Activated CD8-positive, alpha-beta memory T cell treated with anti-CD3 and anti-CD28 coated beads, Interleukin-2, amount 50 U/mL, for 48 hours (primary cell): ENCODE results near the gene FABP6.
"Not testable (repeated sequence)": the region's sequence is repeated elsewhere in the genome, so short reads cannot be mapped to it uniquely, and the experiment has no call there.

Source experiments
- DNase-seq: peaks from one replicate; pipeline ENCODE4 v3.0.0-alpha.2; 2020

FABP6 gene, protein sequence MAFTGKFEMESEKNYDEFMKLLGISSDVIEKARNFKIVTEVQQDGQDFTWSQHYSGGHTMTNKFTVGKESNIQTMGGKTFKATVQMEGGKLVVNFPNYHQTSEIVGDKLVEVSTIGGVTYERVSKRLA

GRCh38 chr5:160229190-160229742, at the start of gene FABP6:
TSS of gene FABP6 (plus strand) at chr5:160229506. CDS start at chr5:160229558, 52 bp downstream.
- DNase-seq = no peak

GRCh38 chr5:160180931-160181330, 48.4 kb upstream of the FABP6 start:
- no peak for DNase-seq

- DNase-seq = no peak
Observed at GRCh38 chr5:160181965-160182622, 47.2 kb upstream of the FABP6 start.

DNA sequence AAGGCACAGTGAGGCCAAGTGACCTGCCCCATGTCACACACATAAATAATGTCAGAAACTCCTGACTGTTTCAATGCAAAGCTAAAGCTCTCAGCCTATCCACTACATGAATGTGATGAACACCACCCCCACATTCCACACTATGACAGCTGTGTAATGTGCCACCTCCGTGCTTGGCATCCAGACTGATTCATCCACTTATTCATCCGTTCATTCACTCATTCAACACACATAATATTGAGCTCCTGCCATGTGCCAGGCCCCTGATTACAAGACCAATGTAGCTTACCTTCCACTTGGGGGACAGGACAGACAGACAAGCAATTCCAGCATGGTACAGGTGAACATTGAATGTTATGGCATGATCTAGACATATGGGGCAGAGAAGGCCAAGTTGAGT, 46.2 kb upstream of the FABP6 start:
- no peak for DNase-seq

- DNase-seq = no peak
Observed at GRCh38 chr5:160185626-160186360, 43.5 kb upstream of the FABP6 start.

DNA sequence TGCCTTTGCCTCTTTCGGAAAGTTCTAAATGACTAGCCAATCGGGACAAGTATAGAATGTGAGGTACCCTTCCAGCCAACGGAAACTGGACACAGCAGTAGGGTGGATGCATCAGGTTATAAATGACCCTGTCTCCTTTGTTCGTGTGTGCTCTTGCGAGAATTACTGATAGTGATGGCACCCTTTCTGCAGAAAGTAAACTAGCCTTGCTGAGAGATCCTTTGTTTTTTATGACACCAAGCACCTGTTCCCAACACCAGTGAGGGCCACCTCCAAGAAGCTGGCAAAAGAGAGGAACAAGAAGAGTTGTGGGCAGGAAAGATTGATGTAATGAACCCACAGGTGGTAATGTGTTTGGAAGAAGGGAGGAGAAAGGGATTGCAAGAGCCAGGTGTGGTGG, 42.8 kb upstream of the FABP6 start:
- DNase-seq = no peak

DNA sequence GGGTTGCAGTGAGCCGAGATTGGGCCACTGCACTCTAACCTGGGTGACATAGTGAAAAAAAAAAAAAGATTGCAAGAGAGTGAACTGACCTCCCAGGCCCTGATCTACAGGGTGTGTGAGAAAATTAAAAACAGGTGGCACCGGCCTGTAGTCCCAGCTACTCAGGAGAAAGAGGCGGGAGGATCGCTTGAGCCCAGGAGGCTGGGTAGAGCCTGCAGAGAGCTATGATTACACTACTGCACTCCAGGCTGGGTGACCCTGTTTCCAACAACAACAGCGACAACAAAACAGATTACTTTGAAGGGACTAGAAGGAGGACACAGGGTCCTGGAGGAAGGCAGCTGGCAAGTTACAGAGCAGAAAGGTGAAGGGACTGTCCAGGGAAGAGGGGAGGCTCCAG, 42.2 kb upstream of the FABP6 start:
- no peak for DNase-seq

DNA sequence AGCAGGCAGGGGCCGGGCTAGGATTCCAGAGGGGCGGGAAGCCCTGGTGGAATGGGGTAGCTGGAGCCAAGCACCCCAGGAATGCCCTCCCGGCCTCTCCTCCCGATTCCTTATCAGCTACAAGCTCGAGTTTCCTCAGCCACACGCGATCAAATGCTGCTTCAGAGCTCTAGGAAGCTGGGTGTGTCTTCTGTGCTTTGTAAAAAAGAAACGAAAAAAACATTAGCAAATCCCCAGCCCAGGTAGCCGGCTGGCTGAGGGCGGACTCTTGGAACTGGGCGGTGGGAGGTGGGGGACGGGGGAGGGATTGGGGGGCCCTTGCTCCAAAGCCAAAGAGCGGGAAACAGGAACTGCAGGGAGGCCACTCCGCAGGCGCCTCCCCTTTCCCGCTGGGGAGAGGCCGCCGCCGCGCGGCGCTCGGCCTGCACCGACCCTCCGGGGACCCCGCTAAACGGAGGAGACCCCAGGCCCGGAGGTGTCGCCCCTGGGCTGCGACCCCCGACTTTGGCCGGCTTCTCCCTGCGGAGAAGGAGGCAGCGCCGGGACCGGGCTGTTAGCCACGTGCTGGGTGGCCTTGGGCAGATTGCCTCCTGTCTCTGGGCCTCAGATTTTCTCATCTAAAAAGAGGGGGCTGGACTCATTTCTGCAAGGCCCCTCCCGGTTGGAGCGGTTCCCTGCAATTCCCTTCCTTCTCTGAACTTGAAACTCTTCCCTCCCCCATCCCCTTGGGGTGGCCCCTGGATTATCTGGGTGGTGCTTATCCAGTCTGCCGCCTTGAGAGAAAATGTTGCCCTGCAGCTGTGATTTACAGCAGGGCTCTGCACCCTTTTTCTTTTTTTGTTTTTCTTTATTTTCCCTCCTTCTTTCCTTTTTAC, 40.9 kb upstream of the FABP6 start:
- DNase-seq = no peak

DNA sequence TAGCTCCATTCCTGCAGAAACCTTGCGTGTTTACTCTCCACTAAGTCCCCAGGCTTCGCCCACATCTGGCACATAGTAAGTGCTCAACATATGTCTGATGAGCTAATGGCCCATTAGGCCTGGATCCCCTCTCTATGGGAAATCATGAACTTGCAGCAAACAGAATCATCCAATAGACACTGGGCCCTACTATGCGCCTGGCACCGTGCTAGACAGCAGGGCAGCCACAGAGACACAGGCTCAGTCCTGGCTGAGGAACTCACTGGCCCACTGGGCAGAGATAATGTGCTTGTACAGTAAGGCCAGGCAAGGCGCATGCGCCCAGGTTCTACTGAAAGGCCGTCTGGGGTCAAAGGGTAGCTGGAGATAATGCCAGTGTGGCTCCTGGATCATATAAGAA, 36.9 kb upstream of the FABP6 start:
- no peak for DNase-seq

GRCh38 chr5:160193076-160193475, 36.2 kb upstream of the FABP6 start:
- not testable (repeated sequence) for DNase-seq

- DNase-seq = not testable (repeated sequence)
Observed at GRCh38 chr5:160193790-160194189, 35.5 kb upstream of the FABP6 start.

DNA sequence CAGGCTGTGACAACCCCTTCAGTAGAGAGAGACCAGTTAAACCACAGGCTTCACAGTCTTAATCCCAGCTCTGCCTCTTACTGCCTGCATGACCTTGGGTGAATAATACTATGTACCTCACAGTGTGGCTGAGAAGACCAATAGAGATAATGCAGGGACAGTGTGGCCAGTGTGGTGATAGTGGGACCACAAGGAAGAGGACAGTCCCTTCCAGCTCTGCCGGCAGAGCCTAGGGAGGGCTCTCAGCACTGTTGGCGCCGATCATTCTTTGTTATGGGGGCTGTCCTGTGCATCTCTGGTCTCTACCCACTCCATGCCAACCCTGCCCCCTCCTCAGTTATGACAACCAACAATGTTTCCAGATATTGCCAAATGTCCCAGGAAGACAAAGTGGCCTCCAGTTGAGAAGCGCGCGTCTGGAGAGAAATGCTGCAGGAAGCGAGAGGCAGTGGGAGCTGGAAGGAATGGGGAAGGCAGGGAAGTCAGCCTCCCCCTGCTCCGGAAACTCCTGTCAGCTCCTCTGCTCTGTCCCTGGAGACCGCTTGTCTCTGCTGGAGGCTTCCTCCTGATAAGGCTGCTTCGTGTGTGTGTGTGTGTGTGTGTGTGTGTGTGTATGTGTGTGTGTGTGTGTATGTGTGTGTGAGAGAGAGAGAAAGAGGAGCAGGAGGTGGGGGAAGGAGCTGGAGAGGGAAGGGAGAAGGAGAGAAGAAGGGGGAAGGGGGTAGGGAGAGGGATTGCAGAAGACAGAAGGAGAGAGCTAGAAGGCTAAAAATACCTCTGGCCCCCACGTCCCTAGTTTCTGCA, 31.8 kb upstream of the FABP6 start:
- DNase-seq = no peak

DNA sequence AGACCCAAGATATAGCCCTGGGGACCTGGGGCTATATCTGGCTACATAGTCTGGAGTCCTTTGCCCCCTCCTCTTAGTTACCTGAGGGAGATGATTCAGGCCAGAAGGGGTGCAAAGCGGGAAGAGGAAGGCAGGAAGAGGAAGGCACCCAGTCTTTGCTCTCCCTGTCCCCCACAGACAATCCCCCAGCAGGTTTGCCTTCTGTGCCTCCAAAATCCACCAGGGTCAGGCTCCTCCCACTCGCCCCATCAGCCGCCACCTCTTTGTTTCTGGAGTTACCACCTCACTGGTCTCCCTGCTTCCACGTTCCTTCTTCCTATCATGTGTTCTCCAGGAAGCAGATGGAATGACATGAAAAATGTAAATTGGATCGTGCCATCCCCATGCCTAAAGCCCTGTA, 31.2 kb upstream of the FABP6 start:
- no peak for DNase-seq

DNA sequence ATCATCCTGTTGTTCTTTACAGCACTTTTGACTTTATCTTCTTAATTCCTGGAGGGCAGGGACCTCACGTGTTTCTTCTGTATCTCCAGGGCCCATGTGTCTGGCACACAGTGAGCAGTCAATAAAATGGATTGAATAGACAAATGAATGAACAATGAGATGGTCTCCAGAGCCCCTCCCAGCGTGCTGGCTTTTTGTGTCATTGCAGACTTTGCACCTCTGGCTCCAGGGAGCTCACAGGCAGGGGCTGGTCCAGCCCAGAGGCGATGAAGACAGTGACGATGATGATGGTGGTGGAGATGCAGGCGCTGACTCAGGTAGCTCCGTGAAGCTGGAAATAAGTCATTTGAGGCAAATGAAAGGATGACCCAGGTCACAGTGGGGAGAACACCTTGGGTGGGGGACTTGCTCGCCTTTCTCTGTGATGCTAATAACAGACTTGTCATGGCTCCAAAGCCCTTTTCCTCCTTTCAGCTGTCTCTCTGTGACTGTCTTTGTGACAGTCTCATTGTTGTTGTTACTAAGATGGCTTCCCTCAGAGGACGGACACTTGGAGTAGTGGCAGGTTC, 30.4 kb upstream of the FABP6 start:
- no peak for DNase-seq

- peak; percentile 96 for DNase-seq
Observed at GRCh38 chr5:160199410-160199911, 29.8 kb upstream of the FABP6 start.

DNA sequence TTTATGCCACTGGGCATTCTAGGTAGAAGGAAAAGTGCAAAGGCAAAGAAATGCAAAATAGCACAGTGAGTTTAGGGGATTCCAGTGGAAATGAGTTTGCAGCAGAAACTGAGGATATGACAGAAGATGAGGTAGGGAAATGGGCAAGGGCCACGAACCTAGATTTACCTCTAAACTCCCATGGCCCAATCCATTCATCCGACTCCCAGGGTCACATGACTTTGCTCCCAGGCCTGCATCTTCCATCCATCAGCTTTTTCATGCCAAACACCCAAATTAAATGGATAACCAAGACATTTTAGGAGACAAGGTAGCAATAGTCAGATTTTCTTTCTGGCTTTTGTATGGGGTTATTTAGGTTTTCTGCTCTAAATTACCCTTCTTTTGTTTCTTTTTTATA, 22.2 kb upstream of the FABP6 start:
- no peak for DNase-seq

GRCh38 chr5:160209917-160210316, 19.4 kb upstream of the FABP6 start:
- DNase-seq = no peak

- no peak for DNase-seq
Observed at GRCh38 chr5:160210606-160211005, 18.7 kb upstream of the FABP6 start.

- no peak for DNase-seq
Observed at GRCh38 chr5:160211352-160211751, 18.0 kb upstream of the FABP6 start.

GRCh38 chr5:160213537-160213936, 15.8 kb upstream of the FABP6 start:
- DNase-seq = no peak

DNA sequence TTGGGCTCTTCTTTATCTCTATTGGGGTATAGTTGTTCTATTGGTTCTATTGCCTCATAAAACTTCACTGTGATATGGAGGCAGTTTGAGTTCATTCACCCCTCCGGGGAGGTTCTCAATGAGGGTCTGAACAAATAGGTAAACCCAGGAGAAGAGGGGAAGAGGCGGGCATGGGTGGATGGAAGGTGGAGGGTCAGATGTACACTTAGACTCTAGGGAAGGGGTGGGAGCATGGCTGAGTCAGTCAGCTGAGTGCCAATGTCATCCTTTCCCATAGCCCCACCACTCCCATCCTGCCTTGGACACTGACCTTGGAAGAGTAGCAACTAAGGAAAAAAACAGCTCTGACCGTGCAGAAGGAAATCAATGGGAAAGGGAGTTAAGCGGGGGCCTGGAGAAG, 9.9 kb upstream of the FABP6 start:
- DNase-seq = no peak

DNA sequence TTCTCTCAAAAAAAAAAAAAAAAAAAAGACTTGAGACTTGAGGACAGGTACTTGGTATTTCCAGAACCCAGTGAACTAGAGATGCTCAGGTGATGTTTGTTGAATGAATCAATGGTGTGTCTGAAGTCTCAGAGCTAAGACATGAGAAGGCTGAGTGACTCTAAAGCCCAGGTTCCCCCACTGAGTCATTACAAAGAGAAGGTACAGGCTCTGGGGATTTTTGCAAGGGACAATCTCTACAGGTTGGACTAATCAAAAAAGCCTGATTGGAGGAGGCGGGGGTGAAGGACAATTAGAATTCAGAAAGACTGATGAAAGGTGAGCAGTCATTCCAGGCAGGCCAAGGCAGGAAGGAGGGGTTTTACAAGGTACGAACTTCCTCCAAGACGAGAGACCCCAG, 8.2 kb upstream of the FABP6 start:
- no peak for DNase-seq
